Lung microvascular endothelial cell (primary cell): ENCODE results near the gene EPC1. TPM values are rescaled to one million over a fixed set of nuclear protein-coding genes. Genes with fewer than 3 reads are reported as not detected.
A peak's percentile ranks its signal among the peaks of the same experiment; 100 is the strongest.
"Not testable (repeated sequence)": the region's sequence is repeated elsewhere in the genome, so short reads cannot be mapped to it uniquely, and the experiment has no call there.

Source experiments
- DNase-seq, 2 donors: peaks; one replicate each; pipeline versions ENCODE4 v3.0.0 to v3.0.0-alpha.2; 2010; ENCODE audit warnings: low read depth in 2 of 2
- total RNA-seq: library from RNA; depleted of rRNA; stranded (reverse); fragments of >200 nt; gene quantifications from 2 replicates; pipeline ENCODE4 v1.2.1, GENCODE V29; 2014

EPC1 gene, protein sequence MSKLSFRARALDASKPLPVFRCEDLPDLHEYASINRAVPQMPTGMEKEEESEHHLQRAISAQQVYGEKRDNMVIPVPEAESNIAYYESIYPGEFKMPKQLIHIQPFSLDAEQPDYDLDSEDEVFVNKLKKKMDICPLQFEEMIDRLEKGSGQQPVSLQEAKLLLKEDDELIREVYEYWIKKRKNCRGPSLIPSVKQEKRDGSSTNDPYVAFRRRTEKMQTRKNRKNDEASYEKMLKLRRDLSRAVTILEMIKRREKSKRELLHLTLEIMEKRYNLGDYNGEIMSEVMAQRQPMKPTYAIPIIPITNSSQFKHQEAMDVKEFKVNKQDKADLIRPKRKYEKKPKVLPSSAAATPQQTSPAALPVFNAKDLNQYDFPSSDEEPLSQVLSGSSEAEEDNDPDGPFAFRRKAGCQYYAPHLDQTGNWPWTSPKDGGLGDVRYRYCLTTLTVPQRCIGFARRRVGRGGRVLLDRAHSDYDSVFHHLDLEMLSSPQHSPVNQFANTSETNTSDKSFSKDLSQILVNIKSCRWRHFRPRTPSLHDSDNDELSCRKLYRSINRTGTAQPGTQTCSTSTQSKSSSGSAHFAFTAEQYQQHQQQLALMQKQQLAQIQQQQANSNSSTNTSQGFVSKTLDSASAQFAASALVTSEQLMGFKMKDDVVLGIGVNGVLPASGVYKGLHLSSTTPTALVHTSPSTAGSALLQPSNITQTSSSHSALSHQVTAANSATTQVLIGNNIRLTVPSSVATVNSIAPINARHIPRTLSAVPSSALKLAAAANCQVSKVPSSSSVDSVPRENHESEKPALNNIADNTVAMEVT
- total RNA-seq = 12.2 and 26.2 TPM in 2 replicates

DNA sequence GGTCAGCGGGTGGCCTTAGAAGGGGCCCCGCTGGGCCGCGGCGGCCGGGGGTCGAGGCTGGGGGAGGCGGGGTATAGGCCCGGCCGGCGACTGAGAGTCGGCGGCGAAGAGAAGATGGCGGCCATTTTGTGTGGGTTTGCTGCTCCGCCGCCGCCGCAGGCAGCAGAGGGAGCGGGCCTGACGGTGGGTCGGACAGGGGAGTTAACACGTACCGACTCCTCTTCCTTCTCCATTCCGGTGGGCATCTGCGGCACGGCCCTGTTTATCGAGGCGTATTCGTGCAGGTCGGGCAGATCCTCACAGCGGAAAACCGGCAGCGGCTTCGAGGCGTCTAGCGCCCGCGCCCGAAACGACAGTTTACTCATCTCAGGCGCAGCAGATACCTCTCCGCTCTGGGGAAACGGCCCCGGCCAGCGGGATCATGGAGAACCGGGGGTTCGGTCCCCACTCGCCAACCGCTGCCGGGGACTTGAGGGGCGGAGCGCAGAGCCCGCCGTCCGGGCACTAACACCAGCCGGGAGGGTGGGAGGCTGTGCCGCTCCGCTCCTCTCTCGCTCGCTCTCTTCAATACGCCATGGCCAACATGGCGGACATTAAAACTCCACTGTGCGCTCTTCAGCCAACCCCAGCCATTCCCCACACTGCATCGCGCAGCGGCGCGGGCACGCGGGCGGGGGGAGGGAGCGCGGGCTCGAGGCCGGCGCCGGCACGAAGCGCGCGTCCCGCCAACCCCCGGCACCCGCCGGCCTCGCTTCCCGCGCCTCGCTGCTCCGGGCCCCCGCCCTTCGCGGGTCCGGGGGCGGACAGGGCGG lies at the start of gene EPC1:
TSS of gene EPC1 (minus strand) at position 608 of the 812 bp plus-strand sequence. CDS start at position 365, 243 bp downstream.
- DNase-seq = peak; percentile 90 to 95

DNA sequence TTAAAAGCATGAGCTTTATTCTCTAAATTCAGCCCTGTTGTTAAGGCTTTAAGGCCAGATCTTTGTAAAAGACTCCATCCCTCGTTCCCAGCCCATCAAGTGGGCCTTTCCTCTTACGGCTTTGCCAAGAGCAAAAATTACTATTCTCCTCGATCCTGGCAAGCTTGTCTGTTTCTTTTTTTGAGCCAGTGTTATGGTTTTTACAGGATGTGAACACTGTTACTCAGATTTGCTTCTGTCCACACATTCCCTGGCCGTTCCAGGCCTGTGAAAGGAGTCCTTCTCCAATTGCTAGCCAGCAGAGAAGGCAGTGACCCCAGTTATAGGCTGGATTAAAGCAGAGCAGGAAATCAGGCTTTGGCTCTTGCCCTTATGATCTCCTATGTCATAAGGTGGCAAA lies 47.0 kb upstream of the EPC1 start:
- no peak for DNase-seq

DNA sequence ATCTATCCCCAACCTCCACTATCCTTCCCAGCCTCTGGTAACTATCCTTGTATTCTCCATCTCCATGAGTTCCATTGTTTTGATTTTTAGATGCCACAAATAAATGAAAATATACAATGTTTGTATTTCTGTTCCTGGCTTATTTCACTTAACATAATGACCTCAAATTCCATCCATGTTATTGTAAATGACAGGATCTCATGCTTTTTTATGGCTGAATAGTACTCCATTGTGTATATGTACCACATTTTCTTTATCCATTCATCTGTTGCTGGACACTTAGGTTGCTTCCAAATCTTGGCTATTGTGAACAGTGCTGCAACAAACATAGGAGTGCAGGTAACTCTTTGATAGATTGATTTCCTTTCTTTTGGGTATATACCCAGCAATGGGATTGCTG lies 45.3 kb upstream of the EPC1 start:
- not testable (repeated sequence) for DNase-seq

DNA sequence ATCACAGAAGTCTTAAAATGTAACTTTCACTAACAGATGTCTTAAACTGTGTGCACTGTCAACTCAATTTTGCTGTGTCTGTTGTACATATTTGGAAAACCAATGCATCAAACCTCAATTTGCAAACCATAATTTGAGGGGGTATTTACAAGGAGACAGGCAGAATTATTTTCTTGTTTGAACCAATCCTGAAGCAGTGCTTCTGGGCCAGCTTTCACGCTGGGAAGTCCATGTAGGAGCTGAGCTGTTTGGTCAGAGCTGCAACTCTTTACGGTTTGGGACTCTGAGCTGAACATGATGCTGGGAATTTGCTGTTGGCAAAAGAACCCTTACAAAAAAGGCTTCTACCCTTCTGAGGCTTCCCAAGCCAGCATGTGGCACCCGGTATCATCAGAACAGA lies 43.2 kb upstream of the EPC1 start:
- DNase-seq = no peak

DNA sequence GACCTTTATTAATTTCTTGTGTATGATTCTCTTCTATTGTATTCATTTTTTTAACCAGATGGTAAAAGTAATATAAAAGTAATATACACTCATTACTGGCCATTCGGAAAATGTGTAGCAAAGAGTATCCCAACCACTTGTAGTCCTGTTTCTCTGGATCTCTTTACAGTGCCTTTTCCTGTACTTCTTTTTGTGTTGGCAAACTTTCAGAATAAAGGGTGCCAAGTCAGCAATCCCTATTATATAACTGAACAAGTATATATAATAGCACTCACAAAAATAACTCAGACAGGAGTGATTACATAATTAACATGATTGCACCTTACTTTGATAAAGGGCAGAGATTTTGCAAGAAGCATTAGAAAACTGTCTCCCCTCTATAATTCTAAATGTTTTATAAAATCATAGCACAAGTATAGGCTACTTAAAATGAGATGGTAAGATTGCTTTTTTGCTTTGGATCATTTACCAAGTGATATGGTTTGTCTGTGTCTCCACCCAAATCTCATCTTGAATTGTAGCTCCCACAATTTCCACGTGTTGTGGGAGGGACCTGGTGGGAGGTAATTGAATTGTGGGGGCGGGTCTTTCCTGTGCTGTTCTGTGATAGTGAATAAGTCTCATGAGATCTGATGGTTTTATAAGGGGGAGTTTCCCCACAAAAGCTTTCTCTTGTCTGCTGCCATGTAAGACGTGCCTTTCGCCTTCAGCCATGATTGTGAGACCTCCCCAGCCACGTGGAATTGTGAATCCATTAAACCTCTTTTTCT lies 41.5 kb upstream of the EPC1 start:
- DNase-seq = peak in 1 of 2 donors; percentile 45

DNA sequence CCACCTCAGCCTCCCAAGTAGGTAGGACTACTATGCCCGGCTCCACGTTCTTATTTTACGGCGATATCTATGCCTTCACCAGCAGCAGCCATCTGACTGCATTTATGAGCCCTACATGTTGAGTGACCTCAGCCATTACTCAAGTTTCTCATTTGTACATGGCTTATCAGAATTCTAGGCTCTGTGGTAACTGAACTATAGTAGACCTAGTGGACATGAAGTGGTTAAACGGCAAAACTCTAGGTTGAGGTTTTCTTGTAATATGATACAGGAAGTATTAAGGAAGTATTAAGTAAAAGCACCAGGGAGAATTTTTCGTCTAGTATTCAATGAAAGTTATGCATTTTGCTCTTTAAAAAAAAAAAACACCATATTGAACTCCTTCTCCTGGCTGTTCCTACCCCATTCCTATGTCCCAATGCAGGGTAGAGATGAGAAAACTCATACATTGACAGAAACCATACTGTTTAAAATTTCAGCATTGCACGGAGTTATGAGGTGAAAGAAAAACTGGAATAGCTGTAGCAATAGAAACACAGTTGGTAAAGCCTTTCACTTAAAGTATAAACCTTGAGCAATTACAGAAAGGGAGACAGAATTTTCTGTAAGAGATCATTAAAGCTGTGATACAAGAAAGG lies 39.8 kb upstream of the EPC1 start:
- DNase-seq = peak in 1 of 2 donors; percentile 1

DNA sequence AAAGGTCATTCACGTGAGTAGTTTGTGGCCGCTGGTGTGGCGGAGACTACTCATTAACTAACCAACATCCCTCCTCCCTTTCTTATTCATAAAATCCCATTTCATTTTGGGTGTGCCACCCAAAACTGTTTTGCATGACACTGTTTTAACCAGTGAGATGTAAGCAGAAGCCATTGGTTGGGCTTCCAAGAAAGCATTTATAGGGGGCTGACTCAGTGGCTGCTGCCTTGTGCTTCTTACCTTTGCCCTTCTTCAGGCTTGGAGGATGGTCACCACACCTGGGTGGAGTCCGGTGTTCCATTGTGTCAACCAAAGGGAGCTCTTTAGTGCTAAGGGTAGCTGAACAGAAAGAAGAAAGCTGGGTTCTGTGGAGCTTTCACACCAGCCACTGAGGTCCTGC lies 37.2 kb upstream of the EPC1 start:
- DNase-seq = no peak

DNA sequence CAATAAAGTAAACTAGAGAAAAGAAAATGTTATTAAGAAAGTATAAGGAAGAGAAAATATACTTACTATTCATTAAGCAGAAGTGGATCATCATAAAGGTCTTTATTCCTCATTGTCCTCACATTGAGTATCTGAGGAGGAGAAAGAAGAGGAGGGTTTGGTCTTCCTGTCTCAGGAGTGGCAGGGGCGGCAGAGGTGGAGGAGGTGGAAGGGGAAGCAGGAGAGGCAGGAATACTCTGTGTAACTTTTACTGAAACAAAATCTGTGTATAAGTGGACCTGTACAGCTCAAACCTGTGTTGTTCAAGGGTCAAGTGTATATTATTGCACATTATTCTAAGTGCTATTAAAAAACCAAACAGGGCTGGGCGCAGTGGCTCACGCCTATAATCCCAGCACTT lies 34.2 kb upstream of the EPC1 start:
- no peak for DNase-seq

DNA sequence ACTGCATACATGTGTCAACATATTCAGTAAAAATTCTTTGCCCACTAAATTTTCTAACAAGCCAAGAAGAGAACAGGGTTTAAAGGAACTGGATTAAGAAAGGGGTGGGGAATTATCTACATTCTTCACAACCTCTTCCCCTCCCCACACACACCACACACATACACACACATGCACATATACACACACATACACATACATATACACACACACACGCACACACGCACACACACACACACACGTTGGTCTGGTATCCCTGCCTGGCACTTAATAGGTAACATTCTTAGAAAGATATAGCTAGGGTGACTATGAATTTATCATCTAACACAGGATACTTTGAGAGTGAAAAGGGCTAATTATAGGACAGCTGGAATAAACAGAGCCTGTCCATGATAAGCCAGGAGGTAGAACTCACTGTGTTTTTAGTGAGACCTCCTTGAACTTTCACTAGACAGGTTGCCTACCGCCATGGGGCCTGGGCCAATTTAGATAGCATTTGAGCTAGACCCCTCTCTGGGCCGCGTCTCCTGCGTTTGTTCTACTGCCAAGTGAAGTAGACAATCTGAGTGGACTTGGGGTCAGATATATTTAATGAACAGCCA lies 33.1 kb upstream of the EPC1 start:
- no peak for DNase-seq

DNA sequence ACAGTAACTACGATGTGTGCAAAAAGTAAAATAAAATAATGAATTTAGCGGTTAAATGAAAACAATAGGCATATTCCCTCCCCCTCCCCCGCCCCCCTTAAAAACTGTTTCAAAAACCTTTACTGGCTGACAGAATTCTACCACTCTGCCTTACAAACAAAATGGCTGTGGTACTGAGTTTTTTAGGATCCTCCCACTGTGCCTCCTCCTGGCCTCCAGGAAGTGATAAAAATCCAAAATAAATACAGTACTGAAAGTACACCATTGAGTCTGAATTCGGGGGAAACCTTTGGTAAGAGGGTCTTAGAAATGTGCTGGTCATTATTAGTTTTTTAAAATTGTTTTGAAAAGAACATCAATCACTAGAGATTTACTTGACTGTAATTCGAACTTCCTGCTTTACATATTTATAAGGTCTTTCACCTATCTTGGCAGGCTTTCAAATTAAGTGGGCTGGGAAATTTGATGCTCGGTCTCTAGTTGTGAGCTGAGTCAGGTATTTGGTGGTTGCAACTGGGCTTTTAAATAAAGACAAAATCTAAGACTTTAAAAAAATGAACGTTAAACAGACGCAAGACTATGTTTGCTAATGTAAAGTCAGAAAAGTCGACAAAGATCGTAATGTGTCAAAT lies 32.5 kb upstream of the EPC1 start:
- DNase-seq = peak; percentile 61 to 77

DNA sequence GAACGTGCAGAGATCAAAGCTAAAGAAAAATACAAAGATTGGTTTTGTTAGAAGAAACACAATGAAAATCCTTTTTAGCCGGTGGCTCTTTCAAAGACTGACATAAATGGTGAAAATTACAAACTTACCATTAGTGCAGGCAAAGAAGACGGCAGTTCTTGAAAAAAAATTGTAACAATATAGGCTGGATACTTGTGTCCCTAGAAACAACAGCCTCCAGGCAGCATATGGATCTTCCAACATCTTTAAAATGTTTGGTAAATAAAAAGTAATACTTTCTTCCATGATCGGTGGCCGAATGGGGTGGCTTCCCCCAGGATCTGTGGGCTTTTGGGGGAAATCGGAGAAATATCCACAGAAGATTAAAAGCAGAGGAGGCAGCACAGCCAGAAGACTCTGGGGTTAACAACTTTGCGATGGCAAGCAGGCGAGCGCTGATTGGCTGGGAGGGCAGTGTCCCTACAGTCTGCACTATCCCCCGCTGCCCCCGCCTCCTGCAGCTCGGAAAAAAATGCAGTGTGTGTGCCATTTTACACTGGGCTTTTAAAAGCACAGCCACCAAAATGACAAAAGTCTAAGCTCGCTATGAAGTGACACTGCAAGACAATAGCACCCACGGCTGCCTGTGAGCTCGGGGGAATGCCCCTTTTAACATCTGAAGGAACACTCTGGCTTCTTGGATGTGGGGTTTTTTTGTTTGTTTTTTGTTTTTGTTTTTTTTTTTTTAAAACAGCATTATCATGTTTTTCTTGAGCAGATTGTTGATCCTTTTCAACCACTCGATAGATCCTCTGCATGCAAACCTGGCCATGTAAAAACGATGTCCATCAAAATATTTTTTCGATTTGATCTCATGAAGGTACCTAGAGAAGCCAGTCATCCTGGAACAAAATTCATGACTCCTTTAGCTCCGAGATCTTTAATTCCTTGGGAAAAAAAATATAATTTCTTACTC lies 31.7 kb upstream of the EPC1 start:
- peak; percentile 92 to 95 for DNase-seq

DNA sequence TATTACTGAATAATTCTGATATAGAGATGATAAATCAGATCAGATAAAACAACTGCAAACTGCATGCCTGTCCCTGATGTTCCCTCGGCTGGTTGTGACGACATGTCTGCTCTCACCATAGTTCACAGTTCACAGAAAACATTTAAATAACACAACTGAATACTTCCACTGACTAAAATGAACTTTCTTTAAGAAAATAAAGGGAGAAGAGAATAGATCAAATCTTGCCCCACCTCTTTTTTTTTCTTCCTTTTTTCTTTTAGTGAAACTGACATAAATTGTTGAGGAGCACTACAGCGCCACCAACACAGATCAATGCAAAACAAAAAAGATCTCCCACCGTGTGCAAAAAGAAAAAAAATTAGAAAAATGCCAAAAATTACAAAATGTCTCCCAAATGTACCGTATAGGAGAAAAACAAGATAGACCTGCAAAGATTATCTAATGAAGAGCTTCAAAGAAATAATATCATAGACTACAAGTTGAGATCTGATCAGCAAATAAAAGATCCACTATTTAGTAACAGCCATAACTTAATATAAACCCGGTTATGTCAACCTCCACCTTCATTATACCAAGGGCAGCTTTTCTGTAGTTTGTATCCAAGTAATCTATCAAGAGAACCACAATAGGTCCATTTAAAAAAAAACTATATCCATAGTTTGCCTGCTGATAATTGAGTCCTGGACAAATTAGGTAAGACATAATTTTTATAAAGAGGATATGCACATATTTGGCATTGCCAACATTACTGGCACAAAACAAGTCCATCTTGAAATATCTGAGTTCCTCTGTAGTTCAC lies 30.7 kb upstream of the EPC1 start:
- DNase-seq = peak; percentile 63 to 81

DNA sequence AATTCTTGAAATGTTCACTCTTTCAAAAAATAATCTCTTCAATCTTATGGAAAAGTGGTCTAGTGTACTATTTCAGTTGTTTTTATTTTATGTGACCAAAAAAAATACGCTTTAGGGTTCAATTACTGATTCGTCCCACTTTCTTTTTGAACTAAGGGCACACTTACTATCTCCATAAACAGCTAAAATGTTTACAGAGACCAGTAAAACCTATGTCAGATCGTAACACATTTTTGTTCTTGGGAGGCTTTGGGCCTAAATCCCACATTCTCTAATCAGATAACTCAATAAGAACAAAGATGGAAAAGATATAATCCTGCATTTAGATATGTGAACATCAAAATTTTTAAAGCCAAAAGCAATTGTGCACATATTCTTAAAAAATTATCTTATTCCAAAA lies 29.8 kb upstream of the EPC1 start:
- peak in 1 of 2 donors; percentile 20 for DNase-seq

DNA sequence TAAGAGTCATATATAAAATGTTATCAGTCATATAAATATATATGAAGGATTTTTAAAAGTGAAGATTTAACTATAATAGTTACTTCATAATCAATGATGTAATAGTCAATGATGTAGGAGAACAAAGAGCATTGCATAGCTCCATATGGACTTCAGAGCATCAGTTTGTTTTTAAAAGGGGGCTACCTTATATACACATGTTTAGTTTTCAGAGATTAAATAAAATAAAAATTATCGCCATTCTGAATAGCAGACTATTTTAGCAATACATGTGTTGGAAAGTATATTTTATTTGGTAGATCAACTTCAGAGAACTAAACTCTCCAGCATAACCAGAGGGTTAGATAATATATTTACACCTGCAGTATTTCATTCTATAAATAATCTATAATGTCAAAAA lies 29.1 kb upstream of the EPC1 start:
- DNase-seq = peak in 1 of 2 donors; percentile 22

DNA sequence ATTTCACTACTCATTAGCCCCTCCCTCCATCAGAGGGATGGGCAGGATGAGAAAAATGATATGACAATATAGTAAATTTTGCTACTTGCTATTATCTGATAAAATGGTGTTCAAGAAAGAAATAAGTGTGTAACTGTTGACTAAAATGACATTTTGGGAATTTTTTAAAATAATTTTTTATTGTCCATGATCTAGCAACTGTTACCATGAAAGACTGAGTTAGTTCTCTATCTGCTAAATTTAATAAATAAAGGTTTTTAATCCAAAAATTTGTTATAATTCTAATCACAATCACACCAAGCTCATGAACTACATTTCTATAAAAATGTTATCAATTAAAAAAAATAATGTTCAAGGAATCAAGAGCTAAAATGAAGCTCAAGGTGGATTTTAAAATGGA lies 28.7 kb upstream of the EPC1 start:
- no peak for DNase-seq

DNA sequence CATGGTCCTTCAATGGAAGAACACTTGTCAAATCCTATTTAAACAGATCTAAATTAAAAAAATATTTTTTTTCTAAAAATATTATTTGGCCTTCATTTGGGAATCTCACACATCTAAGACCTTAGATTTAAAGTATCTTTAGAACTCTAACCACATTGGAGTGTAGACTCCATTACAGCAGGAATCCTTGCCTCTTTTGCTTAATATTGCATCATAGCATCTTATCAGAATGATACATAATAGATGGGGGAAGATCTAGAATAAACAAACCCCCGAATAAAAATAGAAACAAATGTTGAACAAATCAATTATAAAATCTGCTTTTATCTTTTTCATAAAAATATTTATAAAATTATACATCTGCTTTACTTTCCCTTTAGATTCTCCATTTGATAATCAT lies 27.6 kb upstream of the EPC1 start:
- DNase-seq = no peak

DNA sequence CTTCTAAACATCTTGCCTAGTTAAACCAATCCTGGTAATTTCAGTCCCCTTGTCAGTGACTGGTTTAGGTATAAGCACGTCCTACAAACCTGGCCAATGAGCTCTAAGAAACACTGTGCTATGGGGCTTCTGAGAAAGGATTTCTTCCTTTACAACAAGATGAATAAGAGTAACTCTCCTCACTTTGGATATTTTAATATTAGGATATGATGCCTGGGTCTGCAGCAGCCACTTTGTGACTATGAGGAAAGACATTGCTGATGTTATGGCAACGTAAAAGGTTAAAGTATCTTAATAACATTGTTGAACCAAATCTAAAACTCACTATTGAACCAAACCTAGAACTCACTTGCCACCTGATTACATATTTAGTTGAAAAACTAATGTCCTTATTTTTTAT lies 26.5 kb upstream of the EPC1 start:
- no peak for DNase-seq

DNA sequence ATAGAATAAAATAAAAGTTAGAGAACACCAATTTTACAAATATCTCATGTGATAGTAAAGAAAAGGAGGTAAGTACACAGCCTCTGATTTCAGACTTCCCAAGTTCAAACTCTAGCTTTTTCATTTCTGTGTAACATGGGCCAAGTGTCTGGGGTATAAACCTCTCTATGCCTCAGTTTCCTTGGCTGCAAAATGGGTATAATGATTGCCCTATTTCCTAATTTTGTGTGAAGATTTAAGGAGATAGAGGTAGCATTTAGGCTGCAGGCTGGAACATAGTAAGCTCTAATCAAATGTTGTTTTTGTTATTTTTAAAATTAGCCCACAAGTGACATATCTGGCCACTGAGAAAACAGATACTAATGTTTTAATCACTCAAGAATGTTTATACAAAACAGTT lies 26.1 kb upstream of the EPC1 start:
- DNase-seq = no peak
